NOMO-1 treated with DMSO at 0.1 percent for 48 hours (cell line): ENCODE results near the gene ASB10.

ENCODE experiments used
- DNase-seq: peaks from one replicate; lab custom pipeline; 2025; ENCODE audit not compliant: unreplicated experiment; lab: John Stamatoyannopoulos, UW

Gene ASB10, protein sequence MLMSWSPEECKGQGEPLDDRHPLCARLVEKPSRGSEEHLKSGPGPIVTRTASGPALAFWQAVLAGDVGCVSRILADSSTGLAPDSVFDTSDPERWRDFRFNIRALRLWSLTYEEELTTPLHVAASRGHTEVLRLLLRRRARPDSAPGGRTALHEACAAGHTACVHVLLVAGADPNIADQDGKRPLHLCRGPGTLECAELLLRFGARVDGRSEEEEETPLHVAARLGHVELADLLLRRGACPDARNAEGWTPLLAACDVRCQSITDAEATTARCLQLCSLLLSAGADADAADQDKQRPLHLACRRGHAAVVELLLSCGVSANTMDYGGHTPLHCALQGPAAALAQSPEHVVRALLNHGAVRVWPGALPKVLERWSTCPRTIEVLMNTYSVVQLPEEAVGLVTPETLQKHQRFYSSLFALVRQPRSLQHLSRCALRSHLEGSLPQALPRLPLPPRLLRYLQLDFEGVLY

DNA sequence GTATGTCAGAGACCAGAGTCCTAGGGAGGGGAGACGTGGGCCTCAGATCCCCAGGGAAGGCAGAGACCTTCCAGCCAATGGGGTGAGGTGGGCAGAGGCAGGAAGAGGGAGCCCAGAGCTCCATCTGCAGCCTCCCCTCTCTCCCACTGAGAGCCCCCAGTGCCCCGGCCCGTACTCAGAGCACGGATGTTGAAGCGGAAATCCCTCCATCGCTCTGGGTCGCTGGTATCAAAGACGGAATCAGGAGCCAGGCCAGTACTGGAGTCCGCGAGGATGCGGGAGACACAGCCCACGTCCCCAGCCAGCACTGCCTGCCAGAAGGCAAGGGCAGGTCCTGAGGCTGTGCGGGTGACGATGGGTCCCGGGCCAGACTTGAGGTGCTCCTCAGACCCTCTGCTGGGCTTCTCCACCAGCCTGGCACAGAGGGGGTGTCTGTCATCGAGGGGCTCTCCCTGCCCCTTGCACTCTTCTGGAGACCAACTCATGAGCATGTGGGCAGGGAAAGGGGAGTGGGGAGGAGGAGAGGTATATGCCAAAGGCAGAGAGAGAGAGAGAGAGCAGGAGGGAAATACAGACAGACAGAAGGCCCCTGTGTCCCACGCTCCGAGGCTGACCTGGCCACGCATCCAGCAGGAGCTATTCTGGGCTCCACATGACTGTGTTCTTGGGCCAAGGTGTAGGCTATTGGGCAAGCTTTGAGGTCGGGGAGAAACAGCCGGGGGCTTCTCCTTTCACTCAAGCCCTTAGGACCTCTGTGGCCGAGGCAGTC, at the start of gene ASB10:
TSS of gene ASB10 (minus strand) at position 611 of the 769 bp plus-strand sequence. CDS start at position 491, 120 bp downstream.
- DNase-seq, result no peak

DNA sequence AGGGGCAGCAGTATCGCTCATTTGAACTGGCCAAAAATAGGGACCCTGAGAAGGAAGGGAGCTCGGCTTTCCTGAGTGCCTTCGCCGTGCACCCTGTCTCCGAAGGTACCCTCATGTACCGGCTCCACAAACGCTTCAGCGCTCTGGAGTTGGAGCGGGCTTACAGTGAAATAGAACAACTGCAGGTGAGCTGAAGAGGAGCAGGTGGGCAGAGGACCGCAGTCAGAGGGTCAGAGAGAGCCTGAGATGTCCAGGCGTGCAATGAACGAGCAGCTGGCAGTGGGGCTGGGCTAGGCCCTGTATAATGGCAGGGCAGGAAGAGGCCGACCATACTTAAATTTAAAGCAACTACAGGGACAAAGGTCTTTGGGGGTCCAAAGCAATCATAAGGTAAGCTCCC, 49.4 kb upstream of the ASB10 start:
- no peak for DNase-seq

DNA sequence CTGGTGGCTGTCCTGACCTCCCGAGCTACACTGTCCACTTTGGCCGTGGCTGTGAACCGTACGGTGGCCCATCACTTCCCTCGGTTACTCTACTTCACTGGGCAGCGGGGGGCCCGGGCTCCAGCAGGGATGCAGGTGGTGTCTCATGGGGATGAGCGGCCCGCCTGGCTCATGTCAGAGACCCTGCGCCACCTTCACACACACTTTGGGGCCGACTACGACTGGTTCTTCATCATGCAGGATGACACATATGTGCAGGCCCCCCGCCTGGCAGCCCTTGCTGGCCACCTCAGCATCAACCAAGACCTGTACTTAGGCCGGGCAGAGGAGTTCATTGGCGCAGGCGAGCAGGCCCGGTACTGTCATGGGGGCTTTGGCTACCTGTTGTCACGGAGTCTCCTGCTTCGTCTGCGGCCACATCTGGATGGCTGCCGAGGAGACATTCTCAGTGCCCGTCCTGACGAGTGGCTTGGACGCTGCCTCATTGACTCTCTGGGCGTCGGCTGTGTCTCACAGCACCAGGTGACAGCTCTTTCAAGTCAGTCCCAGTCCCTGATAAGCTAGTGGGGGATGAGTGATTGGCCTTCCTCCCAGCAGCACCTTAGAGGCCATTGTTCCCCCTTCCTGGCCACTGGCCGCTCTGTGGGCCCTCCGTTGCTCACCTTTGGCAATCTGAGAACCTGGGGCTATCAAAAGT, 48.2 kb upstream of the ASB10 start:
- no peak for DNase-seq

DNA sequence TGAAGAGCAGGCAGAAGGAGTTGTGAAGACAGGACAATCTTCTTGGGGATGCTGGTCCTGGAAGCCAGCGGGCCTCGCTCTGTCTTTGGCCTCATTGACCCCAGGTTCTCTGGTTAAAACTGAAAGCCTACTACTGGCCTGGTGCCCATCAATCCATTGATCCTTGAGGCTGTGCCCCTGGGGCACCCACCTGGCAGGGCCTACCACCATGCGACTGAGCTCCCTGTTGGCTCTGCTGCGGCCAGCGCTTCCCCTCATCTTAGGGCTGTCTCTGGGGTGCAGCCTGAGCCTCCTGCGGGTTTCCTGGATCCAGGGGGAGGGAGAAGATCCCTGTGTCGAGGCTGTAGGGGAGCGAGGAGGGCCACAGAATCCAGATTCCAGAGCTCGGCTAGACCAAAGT, 46.8 kb upstream of the ASB10 start:
- DNase-seq, result no peak

DNA sequence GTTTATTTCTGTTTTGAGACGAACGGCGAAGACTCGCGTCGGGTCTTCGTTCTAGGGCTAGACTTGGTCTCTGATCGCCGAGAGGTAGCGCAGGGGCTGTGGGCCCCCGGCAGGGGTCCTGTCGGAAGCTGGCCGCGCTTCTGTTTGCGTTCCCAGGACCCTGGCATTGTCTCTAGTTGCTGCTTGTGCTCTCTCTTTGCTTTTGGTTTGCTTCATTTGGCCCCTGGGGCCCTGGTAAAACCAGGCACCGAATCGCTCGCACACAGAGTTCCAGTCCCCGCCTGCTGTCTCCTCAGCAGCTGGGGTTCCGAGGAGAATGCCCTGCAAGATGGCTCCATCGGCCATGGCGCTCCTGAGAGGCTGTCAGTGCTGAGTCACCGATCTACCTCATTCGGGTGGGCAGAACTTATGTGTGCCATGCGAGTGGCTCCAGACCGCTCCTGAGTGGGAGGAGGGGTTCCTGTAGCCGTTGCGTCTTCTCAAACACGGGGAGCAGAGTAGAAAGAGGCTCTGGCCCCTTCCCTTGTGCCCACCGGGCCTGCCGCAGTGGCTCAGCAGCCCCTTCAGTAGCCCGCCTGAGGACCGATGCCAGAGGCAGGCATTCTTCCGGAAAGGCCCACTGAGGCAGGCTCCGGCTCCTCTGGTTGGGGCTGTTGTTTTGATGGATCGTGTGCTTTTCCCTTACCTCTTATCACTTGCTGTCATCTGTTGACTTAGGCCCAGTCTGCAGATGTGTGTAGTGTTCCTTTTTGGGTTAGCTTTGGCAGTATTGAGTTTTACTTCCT, 46.1 kb upstream of the ASB10 start:
- peak; percentile 33 for DNase-seq

DNA sequence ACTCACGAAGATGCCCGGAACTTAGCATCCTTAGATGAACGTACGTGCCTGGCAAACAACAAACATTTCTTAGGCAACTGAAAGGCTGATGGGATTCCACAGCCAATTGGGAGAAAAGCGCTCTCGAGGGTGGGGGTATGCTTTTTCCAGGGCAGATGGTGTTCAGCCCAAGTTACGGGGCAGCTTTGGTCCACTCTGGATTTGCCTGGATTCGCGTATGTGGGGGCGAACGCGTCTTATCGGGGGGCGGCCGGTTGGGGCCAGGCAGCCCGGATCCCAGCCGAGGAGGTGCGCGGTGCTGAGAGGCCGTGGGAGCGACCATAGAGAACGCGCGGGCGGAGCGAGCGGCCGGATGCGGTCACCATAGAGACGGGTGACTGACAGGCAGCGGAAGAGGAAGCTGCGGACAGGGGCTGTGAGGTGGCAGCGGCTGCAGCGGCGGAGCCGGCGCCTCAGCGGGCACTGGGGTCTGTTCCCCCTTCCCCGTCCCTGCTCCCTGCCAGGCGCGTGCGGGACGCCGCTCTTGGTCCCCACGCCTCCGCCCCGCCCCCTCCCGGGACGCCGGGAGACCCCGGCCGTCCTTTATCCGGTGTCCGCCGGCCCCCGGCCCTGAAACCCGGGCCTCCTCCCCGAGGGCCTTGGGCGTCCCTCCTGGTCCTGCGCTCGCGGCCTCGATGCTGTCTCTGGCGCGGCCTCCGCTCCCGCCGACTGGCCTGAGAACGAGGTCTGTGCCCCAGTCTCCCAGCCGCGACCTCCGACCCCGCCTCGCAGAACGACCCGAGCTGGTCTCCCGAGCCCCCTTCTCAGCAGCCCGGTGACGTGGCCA, 45.3 kb upstream of the ASB10 start, which contains the start of gene CHPF2:
TSS of gene CHPF2 (plus strand) at position 393 of the 826 bp plus-strand sequence. CDS start 1,529 bp downstream, outside the sequence.
- peak; percentile 74 for DNase-seq

DNA sequence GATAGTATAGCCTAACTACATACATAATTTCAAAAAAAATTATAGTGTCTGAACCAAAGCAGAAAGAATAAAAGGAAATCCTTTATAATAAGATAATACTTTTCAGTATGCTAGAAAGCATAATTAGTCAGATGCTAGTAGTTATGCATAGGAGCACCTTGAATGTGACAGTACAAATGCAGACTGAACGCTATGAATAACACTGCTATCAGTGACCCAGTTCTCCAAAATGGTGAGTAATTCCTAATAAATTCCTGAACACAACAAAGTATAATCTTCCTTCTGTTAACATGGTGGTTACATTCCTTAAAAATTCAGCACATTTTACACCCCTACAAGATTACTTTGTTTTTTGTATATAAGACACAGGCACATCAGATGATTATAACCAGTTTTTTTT, 44.0 kb upstream of the ASB10 start:
- no peak for DNase-seq

DNA sequence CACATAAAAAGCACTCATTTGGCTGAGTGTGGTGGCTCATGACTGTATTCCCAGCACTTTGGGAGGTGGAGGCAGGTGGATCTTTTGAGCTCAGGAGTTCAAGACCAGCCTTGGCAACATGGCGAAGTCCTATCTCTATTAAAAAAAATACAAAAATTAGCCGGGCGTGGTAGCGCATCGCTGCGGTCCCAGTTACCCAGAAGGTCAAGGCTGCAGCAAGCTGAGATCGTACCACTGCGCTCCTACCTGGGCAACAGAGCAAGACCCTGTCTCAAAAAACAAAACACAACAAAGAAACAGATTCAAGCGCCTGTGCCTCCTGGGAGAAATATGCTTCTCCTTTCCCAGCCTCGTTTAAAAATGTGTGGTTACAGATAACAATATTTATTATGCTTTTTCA, 42.2 kb upstream of the ASB10 start:
- DNase-seq, result no peak

DNA sequence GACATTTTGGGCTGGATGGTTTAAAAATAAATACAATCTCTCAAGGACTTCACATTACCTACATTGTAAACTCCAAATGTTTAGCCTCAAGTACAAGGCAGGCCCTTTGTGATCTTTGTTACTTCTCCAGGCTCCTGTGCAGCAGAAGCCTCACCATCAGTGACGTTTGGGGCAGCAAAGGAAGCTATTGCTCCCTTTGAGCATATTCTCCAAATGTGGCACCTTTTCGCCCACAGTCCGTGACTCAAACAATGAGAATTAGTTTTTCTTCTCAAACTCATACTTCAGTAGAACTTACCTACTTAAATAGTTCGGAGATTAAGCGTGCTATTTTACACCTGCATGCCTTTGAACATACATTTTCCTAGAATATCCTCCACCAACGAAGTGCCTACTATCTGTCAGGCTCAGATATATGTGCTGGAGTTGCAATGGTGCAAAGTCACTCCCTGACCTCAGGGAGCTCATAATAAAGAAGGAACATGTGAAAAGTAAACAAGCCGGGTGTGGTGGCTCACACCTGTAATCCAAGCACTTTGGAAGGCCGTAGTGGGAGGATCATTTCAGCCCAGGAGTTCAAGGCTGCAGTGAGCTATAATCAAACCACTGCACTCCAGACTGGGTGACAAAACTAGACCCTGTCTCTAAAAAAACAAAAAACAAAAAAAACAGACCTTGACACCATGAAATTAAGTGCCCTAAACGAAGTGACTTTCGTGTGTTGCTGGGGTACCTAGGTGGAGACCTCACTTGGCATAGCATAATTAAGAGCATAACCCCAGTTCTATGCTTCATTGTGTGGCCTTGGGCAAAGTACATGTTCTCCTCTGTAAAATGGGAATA, 41.2 kb upstream of the ASB10 start:
- DNase-seq, result no peak

DNA sequence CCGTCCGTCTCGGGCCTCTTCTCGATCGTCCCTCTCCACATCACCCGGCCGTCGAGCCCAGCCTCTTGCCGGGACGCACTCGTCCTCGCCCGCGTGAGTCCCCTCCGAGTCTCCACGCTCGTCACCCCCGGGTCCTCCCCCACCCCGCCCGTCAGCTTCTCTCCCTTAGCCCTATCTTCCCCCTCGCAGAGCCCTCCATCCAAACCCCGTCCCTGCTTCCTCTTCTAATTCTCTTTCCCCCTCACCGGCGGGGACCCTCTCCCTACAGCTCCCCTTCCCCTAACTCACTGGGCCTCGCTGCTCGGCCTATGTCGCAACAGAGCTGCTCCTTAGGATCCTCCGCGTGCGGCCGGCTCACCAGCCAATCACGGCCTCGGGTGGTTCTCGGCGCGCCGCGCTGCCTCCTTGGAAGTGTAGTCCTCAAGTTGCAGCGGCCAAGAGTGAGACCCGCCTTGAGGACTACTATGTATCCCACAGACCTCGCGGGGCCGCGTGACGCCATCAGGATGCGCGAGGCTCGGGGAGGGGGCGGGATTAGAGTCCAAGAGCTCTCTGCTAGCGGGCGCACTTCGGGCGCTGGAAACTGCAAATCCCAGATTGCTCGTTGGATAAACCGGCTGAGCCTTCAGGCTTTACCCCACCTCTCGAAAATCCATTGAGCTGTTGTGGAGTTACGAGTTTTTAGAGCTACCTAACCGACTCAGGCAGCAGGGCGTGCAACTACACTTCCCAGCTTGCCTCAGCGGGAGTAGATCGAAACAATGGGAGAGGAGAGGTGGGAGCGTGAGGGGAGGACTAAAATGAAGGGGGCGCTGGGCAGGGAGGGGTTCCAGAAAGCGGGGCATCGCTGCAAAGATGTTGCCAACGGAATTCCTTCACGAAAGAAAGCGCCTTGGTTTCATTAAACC, 40.1 kb upstream of the ASB10 start, which contains the start of gene ABCF2:
TSS of gene ABCF2 (minus strand) at position 331 of the 908 bp plus-strand sequence. CDS start 747 bp downstream, outside the sequence.
- DNase-seq, result peak; percentile 74

DNA sequence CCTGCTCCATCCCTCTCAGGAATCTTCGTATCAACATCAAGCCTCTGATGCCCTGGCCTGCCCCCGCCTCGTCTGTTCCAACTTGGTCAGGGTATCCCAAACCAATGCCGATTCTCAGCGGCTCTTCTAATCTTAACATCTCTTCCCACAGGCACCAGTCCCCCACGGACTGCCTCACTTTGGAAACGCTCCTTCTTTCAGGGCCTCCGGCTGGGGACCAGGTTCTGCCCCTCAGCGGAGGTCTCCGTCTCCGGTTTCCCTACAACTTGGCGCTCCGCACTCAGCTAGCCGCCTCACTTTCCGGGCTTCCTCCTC, 39.5 kb upstream of the ASB10 start:
- DNase-seq, result no peak

DNA sequence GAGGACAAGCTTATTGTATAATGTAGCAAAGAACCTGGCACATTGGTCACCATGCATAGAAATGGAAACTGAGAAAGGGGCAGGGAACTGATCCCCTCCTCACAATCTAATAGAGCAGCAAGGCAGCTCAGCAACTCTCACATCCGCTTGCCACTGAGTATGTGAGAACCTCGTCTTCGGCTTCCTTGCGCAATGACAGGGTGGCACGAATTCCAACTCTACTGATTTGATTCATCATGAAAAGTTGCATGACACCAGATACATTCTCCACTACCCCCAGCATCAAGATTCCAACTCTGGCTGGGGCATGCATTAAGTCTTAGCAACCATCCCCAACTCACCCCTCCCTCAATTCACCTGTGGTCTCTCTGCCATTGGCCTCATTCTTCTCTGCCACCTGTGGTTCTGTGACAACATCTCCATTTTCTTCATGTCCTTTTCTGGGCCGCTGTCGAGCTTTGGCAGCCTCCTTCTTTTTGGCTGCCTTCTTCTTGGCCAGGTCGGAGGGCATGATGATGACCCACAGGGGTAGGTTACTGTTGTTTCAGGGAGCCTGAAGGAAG, 39.0 kb upstream of the ASB10 start:
- DNase-seq, result peak; percentile 37

DNA sequence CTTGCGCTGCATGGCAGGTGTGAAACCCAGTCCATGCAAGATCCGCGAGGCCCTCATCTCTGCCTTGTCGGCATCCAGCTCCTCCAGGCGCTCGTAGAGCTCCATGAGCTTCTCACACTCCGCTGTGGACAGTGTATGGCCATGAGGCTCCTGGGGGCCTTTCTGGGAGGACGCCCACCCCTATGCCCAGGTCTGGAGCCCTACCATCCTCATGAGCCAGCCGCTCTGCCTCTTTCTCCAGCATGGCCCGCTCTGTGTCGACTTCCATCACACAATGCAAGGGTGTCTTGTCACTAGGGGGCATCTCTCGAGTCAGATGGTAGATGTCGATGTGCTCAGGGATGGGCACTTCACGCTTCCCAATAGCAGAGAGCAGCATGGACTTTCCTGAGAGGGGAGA, 36.7 kb upstream of the ASB10 start:
- no peak for DNase-seq

DNA sequence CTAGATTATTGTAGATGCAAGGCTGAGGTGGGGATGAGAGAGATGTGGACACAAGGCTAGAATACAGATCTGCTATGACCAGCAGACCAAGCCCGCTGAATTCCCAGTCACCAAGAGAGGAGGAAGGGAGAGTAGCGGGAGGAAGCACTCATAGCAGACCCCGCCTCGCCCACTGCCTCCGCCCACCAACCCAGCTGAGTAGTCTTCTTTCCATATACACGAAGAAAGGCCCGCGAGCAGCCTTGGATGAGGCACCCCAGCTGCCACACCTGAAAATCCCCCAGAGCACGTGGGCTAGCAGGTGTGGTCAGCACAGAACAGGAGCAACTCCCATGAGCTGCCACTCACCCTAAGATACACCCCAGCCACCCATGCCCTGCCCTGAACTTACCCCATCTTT, 31.1 kb upstream of the ASB10 start:
- DNase-seq, result no peak

DNA sequence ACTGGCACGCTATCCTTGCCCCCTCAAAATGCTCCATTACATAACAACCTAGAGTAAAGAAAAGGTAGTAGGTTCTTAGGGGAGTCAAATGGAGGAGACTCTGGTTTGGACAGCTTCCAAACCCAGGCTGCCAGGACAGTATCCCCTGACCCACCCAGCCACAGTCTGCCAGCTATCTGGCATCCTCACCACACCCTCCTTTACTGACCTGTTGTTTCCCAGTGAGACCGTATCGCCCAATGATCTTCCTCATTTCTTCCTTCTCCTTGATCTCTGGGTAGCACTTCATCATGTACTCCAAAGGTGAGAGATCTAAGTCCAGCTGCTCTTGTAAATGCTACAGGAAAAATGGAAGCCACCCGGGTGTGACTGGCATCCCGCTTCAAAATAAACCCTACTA, 28.3 kb upstream of the ASB10 start:
- no peak for DNase-seq

DNA sequence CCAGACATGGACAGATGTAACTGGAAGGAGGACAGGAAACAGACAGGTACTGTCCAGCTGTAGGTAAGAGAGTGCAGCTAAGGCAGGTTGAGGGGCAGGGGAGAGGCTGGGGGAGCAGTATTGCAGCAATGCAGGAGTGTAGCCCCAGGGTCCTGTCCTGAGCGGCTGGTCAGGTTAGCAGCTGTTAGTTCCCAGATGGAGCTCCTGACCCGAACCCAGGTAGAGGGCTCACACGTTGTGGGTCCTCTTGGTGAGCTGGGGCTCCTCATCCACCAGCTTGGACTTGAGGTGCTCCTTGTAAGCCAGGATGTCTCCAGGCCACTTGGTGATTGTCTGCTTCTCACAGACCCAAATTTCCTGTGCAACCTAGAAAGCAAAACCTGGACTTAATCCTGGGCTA, 26.8 kb upstream of the ASB10 start:
- DNase-seq, result no peak

DNA sequence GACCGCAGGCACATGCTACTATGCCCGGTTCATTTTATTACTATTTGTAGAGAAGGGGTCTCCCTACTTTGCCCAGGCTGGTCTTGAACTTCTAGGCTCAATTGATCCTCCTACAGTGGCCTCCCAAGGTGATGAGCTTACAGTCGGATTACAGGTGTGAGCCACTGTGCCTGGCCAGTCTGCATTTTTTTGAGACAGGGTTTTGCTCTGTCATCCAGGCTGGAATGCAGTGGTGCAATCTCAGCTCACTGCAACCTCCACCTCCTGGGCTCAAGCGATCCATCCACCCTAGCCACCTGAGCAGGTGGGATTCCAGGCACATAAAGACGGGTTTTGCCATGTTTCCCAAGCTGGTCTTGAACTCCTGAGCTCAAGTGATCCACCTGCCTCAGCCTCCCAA, 25.6 kb upstream of the ASB10 start:
- DNase-seq, result no peak
